ENCODE measurements around the gene GPR107.
A peak's percentile ranks its signal among the peaks of the same experiment; 100 is the strongest.

The GPR107 gene

DNA sequence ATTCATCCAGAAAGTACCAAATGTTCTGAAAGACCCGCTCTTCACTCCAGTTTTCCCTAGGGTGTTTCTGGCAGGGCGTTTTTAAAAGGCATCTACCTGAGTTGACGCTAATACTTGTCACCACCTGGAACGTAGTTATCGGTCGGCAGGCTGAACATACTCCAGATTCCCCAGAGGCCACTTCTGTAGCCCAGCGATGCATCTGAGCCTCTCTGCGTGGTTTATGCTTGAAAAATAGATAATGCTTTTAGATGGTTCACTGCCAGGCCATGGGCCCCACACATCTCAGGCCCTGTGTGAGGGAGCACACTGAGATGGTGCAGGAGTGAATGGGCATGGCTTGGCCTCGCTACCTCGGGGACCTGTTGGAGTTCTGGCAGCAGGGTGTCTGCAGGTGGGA is 85.5 kb downstream of the GPR107 start:
- no peak for DNase-seq

DNA sequence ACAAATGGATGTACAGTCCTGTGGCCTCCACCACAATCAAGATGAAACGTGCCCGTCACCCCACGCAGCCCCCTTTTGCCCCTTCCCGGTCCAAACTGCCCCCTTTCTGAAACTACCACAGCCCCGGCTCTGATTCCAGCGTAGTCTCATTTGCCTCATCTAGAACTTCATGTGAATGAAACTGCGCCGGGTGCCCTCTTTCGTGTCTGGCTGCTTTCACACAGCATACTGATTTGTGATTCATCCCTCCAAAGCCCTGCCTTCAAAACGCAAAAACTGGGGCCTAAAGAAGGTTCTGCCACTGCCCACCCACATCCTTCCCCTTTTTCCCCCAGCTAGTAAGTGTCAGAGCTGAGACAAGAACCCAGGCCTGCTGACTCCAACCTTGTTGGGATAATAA is 87.0 kb downstream of the GPR107 start:
- no peak for DNase-seq

DNA sequence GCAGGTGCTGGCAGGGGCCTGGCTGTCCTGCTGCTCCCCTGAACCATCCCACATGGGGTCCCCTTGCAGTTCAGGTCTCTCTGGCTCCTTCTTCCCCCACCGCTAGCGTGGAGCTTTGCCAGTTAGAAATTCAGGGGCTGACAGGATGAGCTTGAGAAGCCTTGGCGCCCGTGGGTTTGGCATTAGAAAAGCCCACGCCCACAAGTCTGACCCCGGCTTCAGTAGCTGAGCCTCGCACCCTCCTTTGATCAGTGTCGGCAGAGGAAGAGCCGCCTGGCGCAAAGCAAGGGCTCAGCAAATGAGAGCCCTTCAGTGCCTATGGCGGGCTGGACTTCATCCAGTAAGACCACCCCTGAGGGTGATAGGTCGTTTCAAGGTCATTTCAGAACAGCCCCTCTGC is 88.3 kb downstream of the GPR107 start:
- no peak for DNase-seq

DNA sequence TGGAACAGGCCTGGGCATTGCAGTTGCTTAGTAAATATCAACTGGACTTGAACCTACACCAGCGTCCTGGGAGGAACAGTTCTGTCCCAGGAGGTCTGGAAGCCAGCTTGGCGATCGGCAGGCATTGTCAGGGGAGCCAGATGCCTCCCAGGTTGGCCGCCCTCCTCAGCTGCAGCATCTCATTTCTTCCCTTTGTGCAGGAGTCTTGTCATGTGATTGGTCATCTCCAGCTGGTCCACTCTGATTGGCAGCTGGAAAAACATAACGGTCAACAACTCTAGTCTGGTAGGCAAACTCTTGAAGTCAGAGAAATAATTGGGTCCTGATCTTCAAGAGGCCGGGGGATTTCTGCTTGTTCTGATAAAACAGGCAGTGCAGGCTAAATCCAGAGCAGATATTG is 88.9 kb downstream of the GPR107 start:
- DNase-seq = no peak

DNA sequence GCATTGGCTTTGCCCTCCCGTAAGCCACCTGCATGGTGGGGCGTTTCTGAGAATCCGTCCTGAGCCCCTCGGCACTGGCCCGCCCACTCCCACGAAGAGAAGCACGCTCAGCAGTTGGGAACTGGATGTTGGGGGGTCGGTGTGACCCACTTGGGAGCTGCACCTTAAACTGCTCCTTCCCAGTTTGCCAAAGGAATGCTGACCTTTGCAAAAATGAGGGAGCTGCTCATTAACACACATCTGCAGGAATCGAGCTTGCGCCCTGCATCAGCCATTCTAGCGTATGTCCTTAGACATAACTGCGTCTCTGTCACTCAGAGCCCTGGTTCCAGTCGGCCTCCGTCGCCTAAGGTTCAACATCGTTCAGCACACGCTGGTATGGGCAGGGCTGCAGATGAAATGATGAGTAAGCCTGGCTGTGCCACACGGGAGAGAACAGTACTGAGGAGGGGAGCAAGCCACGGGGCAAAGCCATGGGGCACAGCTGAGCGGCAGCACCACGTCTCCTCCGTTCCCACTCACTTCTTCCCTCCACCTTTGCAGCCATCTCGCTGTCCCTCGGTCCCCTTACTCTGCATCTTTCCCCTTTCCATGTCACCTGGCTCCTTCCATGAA is 89.7 kb downstream of the GPR107 start:
- DNase-seq = no peak

DNA sequence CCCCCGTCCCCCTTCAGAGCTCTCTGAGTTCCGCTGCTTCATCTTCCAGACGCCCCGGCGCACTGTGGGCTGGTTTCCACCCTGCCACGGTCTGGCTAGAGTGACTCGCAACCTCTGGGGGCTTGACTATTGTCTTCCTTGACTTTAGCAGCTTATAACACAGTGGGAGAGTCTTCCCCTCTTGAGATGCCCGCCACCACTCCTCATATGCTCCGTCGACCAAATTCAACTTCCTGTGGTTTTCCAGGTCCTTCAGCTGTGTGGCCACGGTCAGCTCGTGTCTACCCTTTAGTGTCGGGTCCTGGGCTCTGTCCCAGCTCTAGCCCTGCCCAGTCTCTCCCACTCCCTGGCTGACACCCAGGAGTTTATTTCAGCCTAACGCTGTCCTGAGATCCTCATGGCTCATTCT is 90.3 kb downstream of the GPR107 start:
- DNase-seq = peak; percentile 55

DNA sequence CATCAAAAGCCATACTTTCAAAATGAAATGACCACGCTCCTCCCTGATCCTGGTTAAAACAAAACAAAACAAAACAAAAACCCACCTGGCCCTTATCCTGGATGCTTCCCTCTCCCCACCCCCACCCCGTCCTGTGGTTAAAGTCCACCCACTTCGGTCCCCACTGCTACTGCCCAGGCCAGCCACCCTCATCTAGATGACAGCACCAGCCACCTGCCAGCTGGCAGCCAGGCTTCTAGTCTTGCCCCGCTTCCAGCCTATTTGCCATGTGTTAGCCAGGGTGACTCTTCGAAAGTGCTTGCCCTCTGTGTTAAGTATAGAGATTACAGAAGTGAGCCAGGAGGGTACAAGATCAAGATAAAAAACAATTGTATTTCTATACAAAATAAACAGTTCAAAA is 91.0 kb downstream of the GPR107 start:
- DNase-seq = no peak

DNA sequence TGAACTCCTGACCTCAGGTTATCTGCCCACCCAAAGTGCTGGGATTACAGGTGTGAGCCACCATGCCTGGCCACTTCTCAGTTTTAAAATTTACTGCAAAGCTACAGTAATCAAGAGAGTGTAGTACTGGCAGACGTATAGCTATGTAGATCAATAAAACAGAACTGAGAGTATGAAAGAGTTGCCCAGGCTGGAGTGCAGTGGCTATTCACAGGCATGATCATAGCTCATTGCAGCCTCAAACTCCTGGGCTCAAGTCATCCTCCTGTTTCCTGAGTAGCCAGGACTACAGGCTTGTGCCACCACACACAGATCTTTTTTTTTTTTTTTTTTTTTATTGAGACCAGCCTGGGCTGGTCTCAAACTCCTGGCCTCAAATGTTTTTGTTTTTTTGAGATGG is 92.0 kb downstream of the GPR107 start:
- DNase-seq = no peak

DNA sequence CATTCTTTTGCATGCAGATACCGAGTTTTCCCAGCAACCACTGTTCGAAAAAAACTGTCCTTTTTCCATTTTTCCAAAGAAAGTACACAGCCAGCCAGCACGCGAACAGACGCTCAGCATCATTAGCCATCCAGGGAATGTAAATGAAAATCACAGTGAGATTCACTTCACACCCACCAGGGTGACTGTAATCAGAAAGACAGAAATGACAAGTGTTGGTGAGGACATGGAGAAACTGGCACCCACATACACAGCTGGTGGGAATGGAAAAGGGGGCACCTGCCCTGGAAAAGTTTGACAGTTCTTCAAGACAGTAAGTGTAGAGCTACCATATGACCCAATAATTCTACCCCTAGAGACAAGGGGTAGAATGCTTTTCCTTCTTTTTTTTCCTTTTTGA is 93.5 kb downstream of the GPR107 start:
- no peak for DNase-seq

DNA sequence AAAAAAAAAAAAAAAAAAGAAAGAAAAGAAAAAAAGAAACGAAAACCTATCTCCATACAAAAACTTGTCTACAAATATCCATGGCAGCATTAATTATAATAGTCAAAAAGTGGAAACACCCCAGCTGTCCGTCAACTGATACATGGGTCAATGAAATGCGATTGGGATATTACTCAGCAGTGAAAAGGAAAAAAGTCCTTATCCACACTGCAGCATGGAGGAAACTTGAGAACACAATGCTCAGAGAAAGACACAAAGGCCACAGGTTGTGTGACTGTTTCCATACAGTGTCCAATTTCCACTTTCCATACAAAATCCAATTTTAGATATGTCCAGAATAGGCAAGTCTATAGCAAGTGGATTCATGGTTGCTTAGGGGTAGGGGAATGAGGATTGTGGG is 94.2 kb downstream of the GPR107 start:
- DNase-seq = no peak

DNA sequence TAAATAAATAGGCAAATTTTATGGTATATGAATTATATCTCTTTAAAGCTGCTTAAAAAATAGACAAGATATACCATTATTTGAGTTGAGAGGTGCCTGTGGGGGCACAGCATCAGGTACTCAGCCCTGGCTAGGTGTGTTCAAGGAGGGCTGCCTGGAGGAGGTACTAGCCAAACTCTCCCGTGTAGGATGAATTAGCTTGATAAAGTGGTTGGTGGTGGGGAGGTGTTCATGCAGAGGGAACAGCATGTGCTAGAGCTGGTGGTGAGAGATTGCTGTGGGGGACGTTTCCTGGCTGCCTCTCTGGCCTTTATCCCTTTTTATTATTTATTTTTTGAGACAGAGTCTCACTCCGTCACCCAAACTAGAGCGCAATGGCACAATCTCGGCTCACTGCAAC is 95.3 kb downstream of the GPR107 start:
- no peak for DNase-seq

DNA sequence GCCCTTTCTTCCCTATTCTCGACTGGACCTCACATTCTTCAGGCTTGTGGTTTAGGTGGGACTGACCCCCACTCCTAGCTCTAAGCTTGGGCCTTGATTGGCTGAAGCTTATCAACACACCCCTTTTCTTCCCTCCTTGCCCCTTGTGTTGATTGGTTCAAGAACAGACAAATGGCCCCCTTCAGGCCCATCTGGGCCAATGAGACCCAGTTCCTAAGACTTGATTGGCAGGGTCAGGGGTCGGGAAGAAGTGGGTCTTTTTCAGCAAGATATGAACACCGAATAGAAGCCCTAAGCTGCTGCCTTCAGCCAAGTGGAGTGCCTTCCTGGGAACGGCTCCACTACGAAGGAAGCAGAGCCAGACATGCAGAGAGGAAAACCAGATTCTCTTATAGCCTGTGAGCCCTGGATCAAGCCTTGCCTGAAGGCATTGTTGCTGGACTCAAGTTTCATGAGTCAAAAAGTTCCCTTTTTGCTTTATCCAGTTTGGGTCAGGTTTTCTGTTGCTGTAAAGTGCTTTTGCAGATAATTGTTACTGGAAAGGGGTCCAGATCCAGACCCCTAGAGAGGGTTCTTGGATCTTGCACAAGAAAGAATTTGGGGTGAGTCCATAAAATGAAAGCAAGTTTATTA is 96.1 kb downstream of the GPR107 start:
- DNase-seq = no peak

DNA sequence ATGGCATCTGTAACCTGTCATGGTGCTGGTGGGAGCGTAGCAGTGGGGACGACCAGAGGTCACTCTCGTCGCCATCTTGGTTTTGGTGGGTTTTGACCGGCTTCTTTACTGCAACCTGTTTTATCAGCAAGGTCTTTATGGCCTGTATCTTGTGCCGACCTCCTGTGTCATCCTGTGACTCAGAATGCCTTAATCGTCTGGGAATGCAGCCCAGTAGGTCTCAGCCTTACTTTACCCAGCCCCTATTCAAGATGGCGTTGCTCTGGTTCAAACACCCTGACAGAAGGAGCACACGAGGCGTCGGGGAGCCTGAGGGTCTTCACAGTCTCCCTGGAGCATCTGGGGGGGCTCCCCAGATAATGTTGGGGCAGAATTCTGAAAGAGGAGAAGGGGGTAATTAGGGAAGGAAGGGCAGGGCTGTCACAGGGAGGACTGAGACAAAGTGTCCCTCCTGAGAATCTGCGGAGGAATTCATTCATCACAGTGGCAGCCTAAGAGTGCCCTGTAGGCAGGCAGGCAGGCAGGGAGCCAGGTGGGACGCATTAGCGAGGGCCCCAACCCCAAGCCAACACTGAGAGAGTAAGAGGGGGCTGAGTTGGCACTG is 97.2 kb downstream of the GPR107 start:
- no peak for DNase-seq

DNA sequence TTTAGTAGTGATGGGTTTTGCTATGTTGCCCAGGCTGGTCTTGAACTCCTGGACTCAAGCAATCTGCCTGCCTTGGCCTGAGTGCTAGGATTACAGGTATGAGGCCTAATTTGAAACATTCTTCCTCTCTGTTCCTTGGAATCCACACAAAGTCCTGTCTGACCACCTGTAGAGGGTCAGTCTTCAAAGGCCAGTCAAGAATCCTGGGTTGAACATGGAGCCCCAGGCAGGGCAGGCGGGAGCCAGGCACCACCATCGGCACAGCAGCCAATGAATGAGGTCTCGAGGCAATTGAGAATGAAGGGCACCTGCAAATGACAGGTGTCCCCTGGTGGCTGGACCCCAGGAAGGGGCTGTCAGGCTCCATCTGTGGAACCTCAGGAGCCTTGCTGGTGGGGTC is 101.1 kb downstream of the GPR107 start:
- no peak for DNase-seq

DNA sequence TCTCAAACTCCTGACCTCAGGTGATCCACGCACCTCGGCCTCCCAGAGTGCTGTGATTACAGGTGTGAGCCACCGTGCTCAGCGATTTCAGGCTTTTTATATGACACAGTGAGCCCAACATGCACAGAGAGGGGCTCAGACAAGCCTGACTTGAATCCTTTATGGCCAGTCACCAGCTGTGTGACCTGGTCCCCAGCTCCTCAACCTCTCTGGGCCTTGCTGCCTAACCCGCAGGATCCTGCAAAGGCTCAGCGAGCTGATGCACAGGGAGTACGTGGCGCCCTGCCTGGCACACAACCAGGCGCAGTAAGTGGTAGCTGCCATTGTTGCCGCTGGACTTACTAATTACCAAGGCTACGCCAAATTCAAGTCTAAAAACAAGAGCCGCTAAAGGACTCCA is 101.9 kb downstream of the GPR107 start:
- no peak for DNase-seq

DNA sequence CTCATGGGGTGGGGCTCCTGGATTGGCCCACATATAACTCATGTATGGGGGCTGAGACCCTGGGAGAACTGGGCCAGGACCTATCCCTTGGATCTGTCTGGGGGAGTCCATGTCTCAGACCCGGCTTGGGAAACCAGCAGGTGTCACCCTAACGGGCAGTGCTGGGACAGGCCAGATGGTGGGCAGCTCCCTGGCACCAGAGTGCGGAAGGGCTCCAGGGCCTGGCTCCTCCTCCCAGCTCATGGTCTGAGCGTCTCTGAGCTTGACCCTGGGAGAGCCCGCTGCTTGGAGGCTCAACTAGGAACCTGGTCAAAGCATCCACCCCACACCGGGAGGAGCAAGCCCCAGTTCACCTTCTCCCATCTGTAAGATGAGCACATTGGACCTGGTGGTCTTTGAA is 103.0 kb downstream of the GPR107 start:
- no peak for DNase-seq

DNA sequence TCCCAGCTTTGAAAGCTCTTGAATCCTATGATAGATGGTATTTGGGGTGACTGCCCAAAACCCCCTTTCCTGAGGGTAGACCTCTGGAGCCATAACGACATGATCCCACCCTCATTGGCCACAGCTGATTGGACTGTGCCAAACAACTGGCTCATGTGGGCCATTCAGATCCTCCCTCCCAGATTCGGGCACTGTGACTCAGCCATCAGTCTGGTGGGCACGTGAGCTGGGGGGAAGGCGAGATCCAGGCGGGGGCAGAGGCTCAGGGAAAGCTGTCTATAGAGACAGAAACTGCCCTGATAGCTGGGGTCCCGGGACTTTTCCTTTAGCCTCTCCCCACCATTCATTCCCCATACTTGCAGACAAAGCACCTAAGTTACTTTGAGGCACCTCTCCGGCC is 103.4 kb downstream of the GPR107 start:
- no peak for DNase-seq

DNA sequence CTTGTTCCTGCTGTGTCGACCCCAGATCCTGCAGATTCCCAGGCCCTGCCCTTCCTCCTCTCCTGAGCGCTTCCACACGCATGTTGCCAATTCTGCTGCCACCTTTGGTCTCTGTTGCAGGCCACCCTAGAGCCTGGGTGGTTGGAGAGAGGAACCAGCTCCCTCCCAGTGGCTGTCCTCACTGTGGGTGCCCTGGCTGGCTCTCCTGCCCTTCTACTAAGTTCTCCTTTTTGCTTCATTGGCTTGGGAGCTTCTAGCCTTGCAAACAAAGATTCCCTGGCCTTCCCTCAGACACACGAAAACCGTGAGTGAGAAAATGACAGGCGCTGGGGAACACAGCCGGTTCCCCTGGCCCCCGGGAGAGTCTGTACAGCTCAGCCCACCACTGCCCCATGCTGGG is 104.3 kb downstream of the GPR107 start:
- DNase-seq = no peak

DNA sequence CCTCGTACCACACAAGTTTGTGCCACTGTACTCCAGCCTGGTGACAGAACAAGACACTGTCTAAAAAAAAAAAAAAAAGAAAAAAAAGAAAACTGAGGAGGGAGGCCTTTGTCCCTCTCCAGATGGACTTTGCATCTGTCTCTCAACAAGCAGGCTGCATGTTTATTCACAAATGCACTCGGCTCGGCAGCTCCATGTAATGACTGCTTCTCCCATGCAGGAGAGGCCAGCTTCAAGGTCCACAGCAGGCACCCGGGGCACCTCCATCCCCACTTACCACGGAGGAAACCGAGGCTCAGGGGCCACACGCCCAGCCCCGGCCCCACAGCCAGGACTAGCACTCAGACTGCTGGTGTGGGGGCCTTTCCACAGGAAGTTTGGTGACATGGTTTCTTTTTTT is 105.4 kb downstream of the GPR107 start:
- DNase-seq = no peak

DNA sequence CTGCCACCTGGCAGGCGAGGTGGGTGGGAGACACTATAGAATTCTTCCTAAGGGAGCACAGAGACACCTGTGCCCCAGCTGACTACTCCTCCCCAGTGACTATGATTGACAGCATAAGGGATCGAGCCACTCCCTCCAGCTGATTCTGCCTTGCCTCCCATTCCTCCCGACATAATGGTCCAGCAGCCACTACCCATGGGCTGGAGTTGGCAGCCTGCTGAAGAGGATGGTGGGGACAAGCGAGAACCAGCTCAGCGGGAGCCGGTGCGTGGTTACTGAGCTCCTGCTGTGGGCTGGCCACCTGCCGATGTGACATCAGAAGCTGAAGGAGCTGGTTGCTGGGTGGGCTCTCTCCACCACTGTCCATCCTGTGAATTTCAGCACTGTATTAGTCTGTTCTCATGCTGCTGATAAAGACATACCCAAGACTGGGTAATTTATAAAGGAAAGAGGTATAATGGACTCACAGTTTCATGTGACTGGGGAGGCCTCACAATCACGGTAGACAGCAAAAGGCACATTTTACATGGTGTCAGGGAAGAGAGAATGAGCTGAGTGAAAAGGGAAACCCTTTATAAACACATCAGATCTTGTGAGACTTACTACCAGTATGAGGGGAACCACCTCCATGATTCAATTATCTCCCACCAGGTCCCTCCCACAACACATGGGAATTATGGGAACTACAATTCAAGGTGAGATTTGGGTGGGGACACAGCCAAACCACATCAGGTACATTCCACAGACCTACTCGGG is 106.4 kb downstream of the GPR107 start:
- DNase-seq = no peak

DNA sequence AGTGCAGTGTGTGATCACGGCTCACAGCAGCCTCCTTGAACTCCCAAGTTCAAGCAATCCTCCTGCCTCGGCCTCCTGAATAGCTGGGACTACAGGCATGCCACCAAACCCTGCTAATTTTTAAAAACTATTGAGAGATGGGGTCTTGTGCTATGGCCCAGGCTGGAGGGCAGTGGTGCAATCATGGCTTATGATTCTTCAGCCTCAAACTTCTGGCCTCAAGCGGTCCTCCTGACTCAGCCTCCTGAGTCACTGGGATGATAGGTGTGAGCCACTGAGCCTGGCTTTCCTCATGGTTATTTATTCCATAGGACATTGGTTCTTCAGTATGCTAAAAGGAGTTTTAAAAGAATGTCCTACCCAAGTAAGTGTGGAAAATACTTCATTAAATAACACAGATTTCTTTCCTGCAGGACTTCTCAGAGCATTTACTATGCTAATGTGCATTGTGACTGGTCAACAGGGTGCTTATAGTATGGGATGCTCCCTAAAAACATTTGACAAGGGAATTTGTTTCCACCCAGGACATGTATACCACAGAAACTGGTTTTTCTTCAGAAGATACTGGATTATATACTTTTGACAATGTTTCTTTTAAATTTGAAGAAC is 107.3 kb downstream of the GPR107 start:
- DNase-seq = no peak

DNA sequence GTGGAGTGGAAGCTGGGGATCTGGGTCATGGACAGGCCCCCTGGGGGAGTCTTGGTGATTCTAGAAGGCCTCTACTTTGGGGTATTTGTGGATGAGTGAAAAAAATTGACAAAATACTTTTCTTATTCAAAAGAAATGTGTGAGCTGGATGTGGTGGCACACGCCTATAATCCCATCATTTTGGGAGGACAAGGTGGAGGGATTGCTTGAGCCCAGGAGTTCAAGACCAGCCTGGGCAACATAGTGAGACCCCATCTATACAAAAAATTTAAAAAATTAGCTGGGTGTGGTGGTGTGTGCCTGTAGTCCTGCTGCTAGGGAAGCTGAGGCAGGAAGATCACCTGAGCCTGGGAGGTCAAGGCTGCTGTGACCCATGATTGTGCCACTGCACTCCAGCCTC is 111.9 kb downstream of the GPR107 start:
- DNase-seq = no peak

DNA sequence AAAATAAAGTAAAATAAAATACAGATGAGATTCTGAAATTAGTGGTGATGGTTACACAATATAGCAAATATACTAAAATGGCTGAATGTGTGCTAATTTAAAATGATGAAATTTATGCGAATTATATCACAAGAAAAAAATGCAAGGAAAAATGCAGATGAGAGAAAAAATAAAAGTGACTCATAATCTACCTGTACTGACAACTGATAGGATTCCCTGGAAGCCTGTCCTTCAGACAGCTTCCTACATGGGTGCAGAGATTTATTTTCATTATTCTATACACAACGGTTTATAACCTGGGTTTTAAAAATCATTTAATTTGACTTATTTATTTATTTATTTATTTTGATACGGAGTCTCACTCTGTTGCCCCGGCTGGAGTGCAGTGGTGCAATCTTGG is 112.7 kb downstream of the GPR107 start:
- no peak for DNase-seq

DNA sequence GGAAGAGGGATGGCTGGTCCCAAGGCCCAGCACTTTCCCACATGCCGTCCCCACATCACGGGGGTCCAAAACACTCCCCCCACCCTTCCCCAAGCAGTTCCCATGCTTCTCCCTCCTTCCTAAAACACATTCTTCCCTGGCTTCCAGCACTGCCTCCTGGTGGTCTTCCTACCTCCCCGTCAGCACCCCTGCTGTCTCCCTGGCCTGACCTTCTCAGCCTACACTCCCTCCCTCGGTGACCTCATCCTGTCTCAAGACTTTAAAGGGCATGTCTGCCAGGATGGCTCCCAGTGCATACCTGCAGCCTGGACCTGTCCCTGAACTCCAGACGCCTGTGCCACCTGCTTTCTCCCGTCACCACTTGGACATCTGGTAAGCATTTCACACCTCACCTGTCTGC is 114.2 kb downstream of the GPR107 start:
- DNase-seq = no peak
